Measurements from ENCODE around the gene A2M. TPM values are rescaled to one million over a fixed set of nuclear protein-coding genes. Genes with fewer than 3 reads are reported as not detected.

The A2M gene
- total and polyA plus RNA-seq, 2 of the 13 experiments (the other 11 are each of a cell fraction or from before 2014, with no cell fraction given), result 2,807 to 6,551 TPM

DNA sequence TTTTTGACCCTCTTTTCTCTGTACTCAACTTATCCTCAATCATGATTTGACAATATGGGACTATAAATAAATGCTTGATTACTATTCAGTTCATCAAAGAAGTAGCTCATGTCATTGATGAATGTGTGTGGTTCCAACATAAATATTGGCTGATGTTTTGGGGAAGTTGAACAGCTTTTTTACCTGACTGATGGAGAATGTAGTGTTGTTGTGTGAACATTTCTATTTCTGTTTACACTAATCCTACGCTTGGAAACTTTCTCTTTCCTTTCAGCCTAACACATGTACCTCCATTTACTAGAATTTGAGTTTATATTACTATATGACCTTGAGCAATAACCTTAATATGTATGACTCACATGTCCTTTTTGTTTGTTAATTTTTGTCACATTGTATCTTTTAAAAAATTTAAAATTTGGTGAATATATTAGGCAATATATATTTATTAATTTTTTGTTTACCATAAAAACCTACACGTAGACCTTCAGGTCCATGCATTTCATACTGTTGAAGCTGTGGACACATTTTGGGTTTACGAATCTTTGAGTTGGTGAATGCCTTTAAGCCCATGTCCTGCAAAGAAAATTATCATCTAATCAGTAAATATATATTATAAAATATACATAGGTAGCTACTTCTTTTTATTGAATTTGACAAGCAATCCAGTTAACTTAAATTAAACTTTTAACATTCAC, 21.1 kb downstream of the A2M start:
- H4K20me1 ChIP-seq (ENCODE audit: insufficient read depth, low read length), result peaks cover 32% of the 10 kb centered on the region
- no peak for ATAC-seq

More for the DNA sequence above, 21.1 kb downstream of the A2M start:
- BruUV-seq (replicated peaks), result no TSS peak
- H3K79me2 ChIP-seq (ENCODE audit: insufficient read depth, low read length), result peaks cover 11% of the 10 kb centered on the region
- no peak overlapping the region for H3K9ac ChIP-seq (ENCODE audit: insufficient read depth, low read depth, low read length)
- in situ Hi-C loops (cut with HindIII; ENCODE audit: extremely low pct_ligation_motif_present, low pct_unique_long_range_greater_than_20kb), result no loop called here
- H3K27ac ChIP-seq (ENCODE audit: extremely low read length, insufficient read depth, low read length), result no peak overlapping the region
- H3K4me2 ChIP-seq (ENCODE audit: low read depth, low read length), result no peak overlapping the region
- POLR2A ChIA-PET, result interaction anchor here (1.0 kb wide), 1 partner anchor 8 kb away, joined by 3 read pairs; no protein-coding TSS in a partner anchor
- no peak overlapping the region for H3K4me3 ChIP-seq (replicated peaks in 1 of 3; ENCODE audit: insufficient read depth in 1 of 3, low read depth in 2 of 3, low read length in 3 of 3)
- no peaks in the 10 kb centered on the region for H3K9me3 ChIP-seq (ENCODE audit: low read length)
- 96% methylated on average over 3 of the region's 3 CpGs for WGBS (ENCODE audit: low lambda C conversion rate)
- H3K36me3 ChIP-seq (replicated peaks in 1 of 2; ENCODE audit: control insufficient read depth in 1 of 2, insufficient read depth in 2 of 2, low read length in 2 of 2), result peaks cover 34 to 85% of the 10 kb centered on the region in 2 experiments
- CTCF ChIA-PET (ENCODE audit: low intra/inter-chr PET ratio, low total read pairs), result no interaction called here
- 0 out of 2 replicates have a peak, but pooled peaks cover 25% of the 10 kb centered on the region for H3K4me1 ChIP-seq (ENCODE audit: insufficient read depth, low read length)
- peak; percentile 83 for TF ChIP-seq RBFOX2 (IDR thresholded peaks at IDR 0.05; ENCODE audit: low read depth, low read length)
- no peak for TF ChIP-seq RFX1 (IDR thresholded peaks at IDR 0.05)
- TF ChIP-seq GATAD1 (CRISPR knock-in tag; IDR thresholded peaks at IDR 0.05), result no peak
- TF ChIP-seq KDM1A (CRISPR knock-in tag; IDR thresholded peaks at IDR 0.05), result no peak
- peak; percentile 93; the same call in 1 of the 2 replicates for TF ChIP-seq SSRP1 (CRISPR knock-in tag; IDR thresholded peaks at IDR 0.05)
- peak; percentile 38; the same call in 1 of the 2 replicates for TF ChIP-seq POLR2AphosphoS5 (IDR thresholded peaks at IDR 0.05; ENCODE audit: low read depth, low read length)
- peak; percentile 69 for TF ChIP-seq SRSF4 (IDR thresholded peaks at IDR 0.05; ENCODE audit: low read depth, low read length, poor library complexity, severe bottlenecking)
- 0 out of 2 replicates have a peak, but pooled peaks have one; percentile 38 for TF ChIP-seq AFF4 (CRISPR knock-in tag; IDR thresholded peaks at IDR 0.05)
- no peak for TF ChIP-seq PLRG1 (conservative IDR thresholded peaks at IDR 0.05)
- 0 out of 2 replicates have a peak, but pooled peaks have one; percentile 30 for TF ChIP-seq HNRNPL (IDR thresholded peaks at IDR 0.05; ENCODE audit: low read depth, low read length)
- peak; percentile 31 to 40; a peak in 2 of 4 replicates for TF ChIP-seq POLR2A (IDR thresholded peaks at IDR 0.05; ENCODE audit: insufficient read depth in 1 of 2, low read depth in 2 of 2, low read length in 2 of 2)
- TF ChIP-seq ZNF264 (CRISPR knock-in tag; IDR thresholded peaks at IDR 0.05), result no peak
- TF ChIP-seq AGO2 (optimal IDR thresholded peaks at IDR 0.05; ENCODE audit: low read depth, low read length), result peak; percentile 72
- TF ChIP-seq, protein P1, sequence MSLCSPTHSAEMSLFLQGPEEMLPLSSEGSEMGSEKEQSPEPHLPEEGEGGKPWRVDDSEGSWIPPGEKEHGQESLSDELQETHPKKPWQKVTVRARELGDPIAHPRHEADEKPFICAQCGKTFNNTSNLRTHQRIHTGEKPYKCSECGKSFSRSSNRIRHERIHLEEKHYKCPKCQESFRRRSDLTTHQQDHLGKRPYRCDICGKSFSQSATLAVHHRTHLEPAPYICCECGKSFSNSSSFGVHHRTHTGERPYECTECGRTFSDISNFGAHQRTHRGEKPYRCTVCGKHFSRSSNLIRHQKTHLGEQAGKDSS (CRISPR knock-in tag; IDR thresholded peaks at IDR 0.05; ENCODE audit: borderline replicate concordance, low read depth), result no peak
- TF ChIP-seq PAF1 (CRISPR knock-in tag; IDR thresholded peaks at IDR 0.05), result peak; percentile 93
- intact Hi-C loops (cut with micrococcal nuclease; ENCODE audit: unreplicated experiment), result no loop called here
- FAIRE-seq (no peak), DNase-seq (ENCODE audit: low spot score) (no peak)
- no peak overlapping the region for H2AFZ ChIP-seq (ENCODE audit: low read length)
- no peaks in the 10 kb centered on the region for H3K27me3 ChIP-seq (ENCODE audit: control insufficient read depth in 1 of 2, insufficient read depth in 2 of 2, low read length in 2 of 2)

Data from HepG2 (cell line).